Mucosa of descending colon (tissue), 3 donors: ENCODE results near the gene TNFRSF9. TPM values are rescaled to one million over a fixed set of nuclear protein-coding genes. Genes with fewer than 3 reads are reported as not detected.

Experiments
- ATAC-seq: fragments of 200-7000 bp; cut with Tn5 transposase; one replicate; pipeline ENCODE4 v1.9.1; 2020; ENCODE audit warnings: mild to moderate bottlenecking, moderate library complexity
- DNase-seq, 3 donors: peaks; one replicate each; pipeline ENCODE4 v3.0.0-alpha.2; 2020
- H3K36me3 ChIP-seq: fragments of 200-600 bp; one replicate; pipeline ENCODE4 v1.8.0; 2021; ENCODE audit warnings: low read depth, mild to moderate bottlenecking
- H3K4me1 ChIP-seq: fragments of 200-600 bp; one replicate; pipeline ENCODE4 v1.8.0; 2021; ENCODE audit warnings: low read depth, mild to moderate bottlenecking
- H3K4me3 ChIP-seq: fragments of 200-600 bp; one replicate; pipeline ENCODE4 v1.8.0; 2021; ENCODE audit warnings: mild to moderate bottlenecking
- H3K9me3 ChIP-seq: fragments of 200-600 bp; one replicate; pipeline ENCODE4 v1.8.0; 2021; ENCODE audit warnings: mild to moderate bottlenecking
- intact Hi-C, 2 donors: fragments of 100-400 bp; cut with DNase I in 1 of 2; cut with micrococcal nuclease in 1 of 2; formaldehyde crosslinking; loops; one replicate each; pipeline versions ENCODE4 v1.11.0 to v1.11.1; 2022; cut with DNase I, micrococcal nuclease
- long read RNA-seq, 2 donors: library from polyadenylated mRNA; unstranded; transcript quantifications; one replicate each; pipeline ENCODE4 v2.0.0, GENCODE V29; 2019 to 2021
- total RNA-seq, 3 donors: library from RNA; stranded (reverse); fragmentation: NEBNext Ultra II Directional in 2 of 3; extraction: Animal tissue kit (Norgen Biotek cat#: 25700) in 2 of 3; gene quantifications; one replicate each; pipeline versions ENCODE4 v1.2.1 to v1.2.4, GENCODE V29; 2021 to 2023
- TF ChIP-seq, protein P1 (sequence below): fragments of 200-600 bp; IDR thresholded peaks from one replicate; pipeline ENCODE4 v1.8.0; 2022; ENCODE audit warnings: antibody characterized with exemption, mild to moderate bottlenecking
- donor health status: DM: no; HTN: no; CAD: no; lungs with moderate emphysema.
- donor health status: DM: no; HTN: no; CAD: no.
- donor health status: DM: no; HTN: yes; CAD: no.

TNFRSF9 gene
- total RNA-seq = under 1 TPM; 0.19 to 0.51 (median 0.35) TPM
- long read RNA-seq, donor 1 = 0 reads
- long read RNA-seq, donor 2 = 0 reads

DNA sequence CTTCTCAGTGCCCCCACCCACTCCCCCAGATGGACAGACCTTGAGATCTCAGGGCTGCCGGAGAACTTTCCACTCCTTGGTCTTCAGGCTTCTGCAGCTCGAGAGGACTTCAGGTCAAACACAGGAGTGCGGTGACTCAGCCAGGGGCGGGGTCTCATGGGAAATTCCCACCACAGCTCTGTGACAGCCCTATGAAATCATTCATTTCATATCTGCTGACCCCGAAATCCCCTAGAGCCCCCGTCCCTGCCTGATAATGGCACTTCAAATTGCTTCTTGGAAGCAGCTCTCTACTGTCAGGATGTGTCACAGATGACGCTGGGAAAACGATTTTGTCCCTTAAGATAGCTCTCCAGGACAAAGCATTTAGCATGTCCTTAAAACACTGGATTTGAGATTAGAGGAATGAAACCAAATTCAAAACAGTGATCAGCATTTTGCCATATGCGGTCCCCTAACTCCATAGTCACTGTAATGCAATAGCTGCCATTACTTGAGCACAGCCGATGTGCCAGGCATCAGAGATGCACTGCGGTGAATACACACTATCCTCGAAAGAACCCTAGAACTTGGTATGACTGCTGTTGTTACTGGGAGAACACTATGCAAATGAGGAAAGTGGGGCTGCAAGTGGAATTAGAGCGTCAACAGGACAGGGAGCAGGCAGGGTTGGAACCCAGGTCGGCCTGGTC, at the start of gene TNFRSF9:
TNFRSF9 (minus strand) TSS at position 95 of the 692 bp plus-strand sequence. CDS start 845 bp downstream, outside the sequence.
- intact Hi-C loops = no loop called here
- peak; percentile 29 for ATAC-seq

DNA sequence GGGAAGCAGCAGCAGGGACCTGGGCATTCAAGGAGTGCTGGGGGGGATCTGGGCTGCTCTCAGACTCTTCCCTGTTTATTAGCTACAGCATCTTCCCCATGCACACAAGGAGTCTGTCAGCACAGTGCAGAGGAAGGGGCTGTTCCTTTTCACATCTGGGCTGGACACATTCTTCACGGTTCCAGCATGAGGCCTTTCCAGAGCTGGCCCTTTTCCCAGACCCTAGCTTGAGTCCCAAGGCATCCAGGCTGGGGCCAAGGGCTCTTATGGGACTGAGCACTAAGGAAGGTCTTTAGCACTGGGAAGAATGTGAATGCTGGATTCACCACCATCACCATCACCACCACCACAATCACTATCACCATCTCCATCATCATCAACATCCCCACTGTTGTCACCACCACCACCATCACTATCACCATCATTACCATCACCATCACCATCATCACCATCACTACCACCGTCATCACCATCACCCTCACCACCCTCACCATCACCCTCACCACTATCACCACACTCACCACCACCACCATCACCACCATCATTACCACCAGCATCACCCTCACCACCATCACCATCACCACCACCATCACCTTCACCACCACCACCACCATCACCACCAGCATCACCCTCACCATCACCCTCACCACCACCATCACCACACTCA, 49.3 kb upstream of the TNFRSF9 start:
- TF ChIP-seq, protein P1, sequence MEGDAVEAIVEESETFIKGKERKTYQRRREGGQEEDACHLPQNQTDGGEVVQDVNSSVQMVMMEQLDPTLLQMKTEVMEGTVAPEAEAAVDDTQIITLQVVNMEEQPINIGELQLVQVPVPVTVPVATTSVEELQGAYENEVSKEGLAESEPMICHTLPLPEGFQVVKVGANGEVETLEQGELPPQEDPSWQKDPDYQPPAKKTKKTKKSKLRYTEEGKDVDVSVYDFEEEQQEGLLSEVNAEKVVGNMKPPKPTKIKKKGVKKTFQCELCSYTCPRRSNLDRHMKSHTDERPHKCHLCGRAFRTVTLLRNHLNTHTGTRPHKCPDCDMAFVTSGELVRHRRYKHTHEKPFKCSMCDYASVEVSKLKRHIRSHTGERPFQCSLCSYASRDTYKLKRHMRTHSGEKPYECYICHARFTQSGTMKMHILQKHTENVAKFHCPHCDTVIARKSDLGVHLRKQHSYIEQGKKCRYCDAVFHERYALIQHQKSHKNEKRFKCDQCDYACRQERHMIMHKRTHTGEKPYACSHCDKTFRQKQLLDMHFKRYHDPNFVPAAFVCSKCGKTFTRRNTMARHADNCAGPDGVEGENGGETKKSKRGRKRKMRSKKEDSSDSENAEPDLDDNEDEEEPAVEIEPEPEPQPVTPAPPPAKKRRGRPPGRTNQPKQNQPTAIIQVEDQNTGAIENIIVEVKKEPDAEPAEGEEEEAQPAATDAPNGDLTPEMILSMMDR = no peak
- ATAC-seq (no peak), DNase-seq (no peak)
- intact Hi-C loops = loop anchor here (10.0 kb wide), 1 partner anchor 325 kb away; the partner anchor contains the start of gene SLC45A1 (in 2 of the 2)
- H3K4me3 ChIP-seq = no peak overlapping the region
- H3K36me3 ChIP-seq = peaks cover 5% of the 10 kb centered on the region
- no peaks in the 10 kb centered on the region for H3K4me1 ChIP-seq
- no peaks in the 10 kb centered on the region for H3K9me3 ChIP-seq

More for the DNA sequence above, at the start of gene TNFRSF9:
- no peaks in the 10 kb centered on the region for H3K9me3 ChIP-seq
- H3K4me3 ChIP-seq = no peak within 1 kb of the TSS
- TF ChIP-seq, protein P1 = no peak
- H3K36me3 ChIP-seq = no peaks in the 10 kb centered on the region
- DNase-seq = no peak
- H3K4me1 ChIP-seq = peaks cover 8% of the 10 kb centered on the region

DNA sequence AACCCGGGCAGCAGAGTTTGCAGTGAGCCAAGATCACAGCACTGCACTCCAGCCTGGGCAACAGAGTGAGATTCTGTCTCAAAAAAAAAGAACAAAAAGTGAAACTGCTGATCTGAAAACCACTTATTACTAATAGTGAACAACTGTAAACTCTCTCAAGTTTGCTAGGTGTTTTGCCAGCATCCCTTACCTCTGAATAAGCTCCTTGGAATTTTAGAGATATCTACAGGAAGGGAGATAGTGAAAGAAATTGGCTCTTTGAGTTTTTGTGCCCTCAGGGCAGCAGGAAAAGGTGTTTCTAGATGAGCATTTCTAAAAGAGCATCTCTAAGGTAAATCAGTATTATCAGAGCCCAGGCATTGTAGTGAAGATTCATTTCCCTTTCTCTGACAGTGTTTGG, 47.9 kb upstream of the TNFRSF9 start:
- no peak for DNase-seq
- intact Hi-C loops = loop anchor here (10.0 kb wide), 1 partner anchor 326 kb away; the partner anchor contains the start of gene SLC45A1 (in 2 of the 2)
- no peaks in the 10 kb centered on the region for H3K4me1 ChIP-seq
- no peak for ATAC-seq
- TF ChIP-seq, protein P1 = no peak
- H3K9me3 ChIP-seq = no peaks in the 10 kb centered on the region
- H3K36me3 ChIP-seq = peaks cover 5% of the 10 kb centered on the region
- no peak overlapping the region for H3K4me3 ChIP-seq

DNA sequence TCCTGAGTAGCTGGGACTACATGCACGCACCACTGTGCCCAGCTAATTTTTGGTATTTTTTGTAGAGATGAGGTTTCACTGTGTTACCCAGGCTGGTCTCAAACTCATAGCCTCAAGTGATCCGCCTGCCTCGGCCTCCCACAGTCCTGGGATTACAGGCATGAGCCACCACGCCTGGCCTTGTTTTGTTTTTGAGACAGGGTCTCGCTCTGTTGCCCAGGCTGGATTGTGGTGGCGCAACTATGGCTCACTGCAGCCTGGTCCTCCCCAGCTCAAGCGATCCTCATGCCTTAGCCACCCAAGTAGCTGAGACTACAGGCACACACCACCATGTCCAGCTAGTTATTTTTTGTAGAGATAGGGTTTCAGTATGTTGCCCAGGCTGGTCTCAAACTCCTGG, 46.9 kb upstream of the TNFRSF9 start:
- TF ChIP-seq, protein P1 = no peak
- Histone ChIP-seq H3K36me3 (peaks cover 5% of the 10 kb centered on the region), H3K4me3 (no peak overlapping the region), H3K9me3 (no peaks in the 10 kb centered on the region), H3K4me1 (no peaks in the 10 kb centered on the region)
- no peak for DNase-seq
- intact Hi-C loops = loop anchor here (10.0 kb wide), 1 partner anchor 327 kb away; the partner anchor contains the start of gene SLC45A1 (in 2 of the 2)
- no peak for ATAC-seq

DNA sequence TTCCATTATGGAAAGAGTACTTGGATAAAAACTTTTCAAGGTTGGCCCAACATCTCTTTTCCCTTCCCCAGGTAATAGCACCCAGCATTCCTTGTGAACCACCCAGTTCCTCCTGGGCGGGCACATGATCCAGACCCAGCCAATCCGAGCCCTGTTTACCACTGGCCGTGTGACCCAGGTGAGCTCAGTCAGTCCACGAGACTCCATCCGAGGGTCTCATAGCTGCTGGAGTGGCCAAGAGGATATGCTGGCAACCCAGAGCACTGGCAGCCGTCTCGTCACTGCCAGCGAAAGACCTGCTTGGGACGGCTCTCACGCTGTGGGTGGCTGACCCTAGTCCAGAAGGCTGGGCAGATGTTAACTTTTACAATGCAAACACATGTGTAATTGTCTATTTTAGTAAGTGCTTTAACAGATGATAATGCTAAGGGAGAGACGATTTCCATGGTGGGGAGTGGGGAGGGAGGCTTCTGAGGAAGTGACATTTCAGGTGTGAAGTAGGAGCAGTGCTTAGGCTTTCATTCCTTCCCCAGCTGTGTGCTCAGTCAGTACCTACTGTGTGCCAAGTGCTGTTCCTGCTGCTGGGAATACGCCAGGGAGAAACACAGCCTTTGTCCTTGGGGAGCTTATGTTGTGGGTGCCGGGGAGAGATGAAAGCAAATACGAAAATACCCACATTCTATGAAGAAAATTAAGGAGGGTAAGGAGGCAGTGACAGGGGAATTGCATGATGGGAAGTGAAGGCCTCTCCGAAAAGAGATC, 45.4 kb upstream of the TNFRSF9 start:
- H3K36me3 ChIP-seq = peaks cover 5% of the 10 kb centered on the region
- TF ChIP-seq, protein P1 = no peak
- H3K9me3 ChIP-seq = no peaks in the 10 kb centered on the region
- H3K4me3 ChIP-seq = no peak overlapping the region
- DNase-seq (no peak), ATAC-seq (no peak)
- H3K4me1 ChIP-seq = no peaks in the 10 kb centered on the region
- intact Hi-C loops = loop anchor here (10.0 kb wide), 1 partner anchor 329 kb away; the partner anchor contains the start of gene SLC45A1 (in 2 of the 2)
